Brain microvascular endothelial cell (primary cell): ENCODE data around the gene B3GALT5.

Experiments
- DNase-seq: peaks from one replicate; pipeline ENCODE4 v3.0.0-alpha.2; 2020
- H3K27ac ChIP-seq: fragments of 250-450 bp; sonication (Bioruptor Pico); 2 replicates; pipeline ENCODE4 v1.5.1; 2020; ENCODE audit warnings: mild to moderate bottlenecking, moderate library complexity
- H3K27me3 ChIP-seq: fragments of 250-450 bp; sonication (Bioruptor Pico); replicated peaks from 2 replicates; pipeline ENCODE4 v1.5.1; 2020; ENCODE audit warnings: mild to moderate bottlenecking
- H3K36me3 ChIP-seq: fragments of 250-450 bp; sonication (Bioruptor Pico); replicated peaks from 2 replicates; pipeline ENCODE4 v1.5.1; 2020; ENCODE audit warnings: mild to moderate bottlenecking
- H3K4me3 ChIP-seq: 2 replicates; pipeline ENCODE4 v1.5.1; 2011; ENCODE audit warnings: low read depth, mild to moderate bottlenecking, control low read depth, low read length, moderate library complexity
- in situ Hi-C: cut with HindIII; loops from 2 replicates; pipeline ENCODE4 v1.10.0; 2017; ENCODE audit warnings: low sequenced_read_pairs, low pct_ligation_motif_present
- TF ChIP-seq, protein P1 (sequence below): IDR thresholded peaks from 2 replicates; pipeline ENCODE4 v1.5.1; 2011; ENCODE audit warnings: low read depth, mild to moderate bottlenecking, moderate library complexity, low read length, control low read depth, inconsistent platforms; ENCODE audit errors: missing control alignments

B3GALT5 gene

DNA sequence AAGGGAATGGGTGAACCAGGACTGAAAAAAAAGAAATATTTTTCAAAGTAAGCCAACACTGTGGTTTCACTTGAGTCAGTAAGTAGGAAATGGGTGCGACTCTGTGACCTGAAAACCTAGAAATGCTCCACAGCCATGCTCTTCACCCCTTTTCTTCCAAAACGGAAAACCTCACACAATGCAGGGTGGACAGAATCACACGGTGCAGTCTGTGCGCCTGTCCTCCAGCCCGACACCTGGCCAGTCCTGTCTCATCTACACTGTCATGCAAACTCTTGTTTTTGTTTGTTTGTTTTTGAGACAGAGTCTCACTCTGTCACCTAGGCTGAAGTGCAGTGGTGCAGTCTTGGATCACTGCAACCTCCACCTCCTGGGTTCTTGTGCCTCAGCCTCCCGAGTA lies 53.3 kb downstream of the B3GALT5 start:
- Histone ChIP-seq H3K27me3 (no peaks in the 10 kb centered on the region), H3K4me3 (no peak overlapping the region), H3K36me3 (no peaks in the 10 kb centered on the region), H3K27ac (no peak overlapping the region)
- no peak for DNase-seq
- TF ChIP-seq, protein P1, sequence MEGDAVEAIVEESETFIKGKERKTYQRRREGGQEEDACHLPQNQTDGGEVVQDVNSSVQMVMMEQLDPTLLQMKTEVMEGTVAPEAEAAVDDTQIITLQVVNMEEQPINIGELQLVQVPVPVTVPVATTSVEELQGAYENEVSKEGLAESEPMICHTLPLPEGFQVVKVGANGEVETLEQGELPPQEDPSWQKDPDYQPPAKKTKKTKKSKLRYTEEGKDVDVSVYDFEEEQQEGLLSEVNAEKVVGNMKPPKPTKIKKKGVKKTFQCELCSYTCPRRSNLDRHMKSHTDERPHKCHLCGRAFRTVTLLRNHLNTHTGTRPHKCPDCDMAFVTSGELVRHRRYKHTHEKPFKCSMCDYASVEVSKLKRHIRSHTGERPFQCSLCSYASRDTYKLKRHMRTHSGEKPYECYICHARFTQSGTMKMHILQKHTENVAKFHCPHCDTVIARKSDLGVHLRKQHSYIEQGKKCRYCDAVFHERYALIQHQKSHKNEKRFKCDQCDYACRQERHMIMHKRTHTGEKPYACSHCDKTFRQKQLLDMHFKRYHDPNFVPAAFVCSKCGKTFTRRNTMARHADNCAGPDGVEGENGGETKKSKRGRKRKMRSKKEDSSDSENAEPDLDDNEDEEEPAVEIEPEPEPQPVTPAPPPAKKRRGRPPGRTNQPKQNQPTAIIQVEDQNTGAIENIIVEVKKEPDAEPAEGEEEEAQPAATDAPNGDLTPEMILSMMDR = no peak
- in situ Hi-C loops = no loop called here

DNA sequence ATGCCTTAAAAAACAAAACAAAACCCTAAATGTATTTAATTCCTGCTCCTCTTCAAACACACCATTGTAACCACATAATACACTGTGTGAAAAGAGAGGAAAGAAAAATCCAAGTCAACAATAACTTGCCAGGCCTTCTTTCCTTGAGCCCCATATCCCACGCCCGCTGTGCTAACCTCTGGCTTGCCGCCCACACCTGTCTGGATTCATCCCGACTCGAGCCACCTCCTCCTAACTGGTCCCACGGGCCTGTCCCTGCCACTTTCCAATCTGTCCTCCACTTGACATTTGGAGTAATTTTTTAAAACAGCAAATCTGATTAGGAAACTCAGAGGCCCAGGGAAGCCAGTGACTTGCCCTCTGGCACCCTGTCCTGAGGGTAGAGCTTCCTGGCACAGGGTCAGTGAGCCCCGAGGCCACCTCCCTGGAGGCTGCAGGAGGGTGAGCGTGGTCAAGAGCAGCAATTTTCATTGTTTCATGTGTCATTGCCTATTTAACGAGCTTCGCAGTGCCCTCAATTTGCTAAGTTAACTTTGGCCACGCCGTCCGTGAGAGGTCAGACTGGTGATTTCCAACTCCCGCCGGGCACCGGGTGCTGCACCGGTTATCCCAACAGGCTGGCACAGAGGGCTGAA lies 54.1 kb downstream of the B3GALT5 start:
- no peak for DNase-seq
- in situ Hi-C loops = no loop called here
- H3K36me3 ChIP-seq = no peaks in the 10 kb centered on the region
- H3K27ac ChIP-seq = no peak overlapping the region
- no peaks in the 10 kb centered on the region for H3K27me3 ChIP-seq
- H3K4me3 ChIP-seq = no peak overlapping the region
- TF ChIP-seq, protein P1 = no peak

DNA sequence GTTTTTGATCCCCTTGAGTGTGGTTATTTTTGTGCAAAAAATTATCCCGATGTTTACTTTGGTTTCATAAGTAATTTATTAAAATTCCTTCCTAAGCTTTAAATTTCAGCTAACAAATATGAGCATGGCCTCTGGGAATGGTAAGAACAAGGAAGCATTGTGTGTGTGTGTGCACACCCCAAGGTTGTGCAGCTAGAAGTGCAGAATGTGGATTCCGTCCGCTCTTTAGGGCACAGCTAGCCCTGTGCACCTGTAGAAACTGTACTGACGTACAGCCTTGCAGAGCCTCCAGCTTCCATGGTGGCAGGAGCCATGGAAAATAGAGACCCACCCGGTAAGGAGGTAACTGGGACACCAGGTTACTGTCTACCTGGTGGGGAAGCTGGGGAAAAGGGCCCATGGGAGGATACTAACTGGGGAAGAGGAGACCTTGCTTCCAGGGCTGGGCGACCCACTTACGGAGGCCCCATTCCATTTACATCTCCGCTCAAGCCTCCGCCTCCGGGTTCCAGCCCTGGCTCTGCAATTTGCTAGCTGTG lies 54.7 kb downstream of the B3GALT5 start:
- H3K27me3 ChIP-seq = no peaks in the 10 kb centered on the region
- H3K27ac ChIP-seq = no peak overlapping the region
- TF ChIP-seq, protein P1 = no peak
- no peak overlapping the region for H3K4me3 ChIP-seq
- in situ Hi-C loops = no loop called here
- DNase-seq = no peak
- no peaks in the 10 kb centered on the region for H3K36me3 ChIP-seq

DNA sequence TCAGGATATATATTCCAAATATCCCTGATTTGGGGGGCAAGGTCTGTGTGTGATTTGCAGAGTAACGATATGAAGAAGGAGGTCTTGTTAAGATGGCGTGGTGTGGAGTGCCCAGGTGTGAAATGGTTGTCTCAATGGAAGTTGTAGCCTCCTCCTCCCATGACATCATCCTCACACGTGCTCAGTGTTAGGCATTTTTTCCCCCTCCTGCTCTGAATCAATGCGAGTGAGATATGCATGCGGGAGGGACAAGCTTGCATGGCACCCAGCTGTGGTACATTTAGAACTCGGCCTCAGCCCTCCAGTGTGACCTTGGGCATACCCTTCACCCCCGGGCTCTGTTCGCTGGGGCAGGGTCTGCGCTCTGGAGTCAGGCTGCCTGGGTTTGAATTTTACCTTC lies 55.6 kb downstream of the B3GALT5 start:
- DNase-seq = no peak
- TF ChIP-seq, protein P1 = no peak
- Histone ChIP-seq H3K4me3 (no peak overlapping the region), H3K27ac (no peak overlapping the region), H3K27me3 (no peaks in the 10 kb centered on the region), H3K36me3 (no peaks in the 10 kb centered on the region)
- in situ Hi-C loops = no loop called here

DNA sequence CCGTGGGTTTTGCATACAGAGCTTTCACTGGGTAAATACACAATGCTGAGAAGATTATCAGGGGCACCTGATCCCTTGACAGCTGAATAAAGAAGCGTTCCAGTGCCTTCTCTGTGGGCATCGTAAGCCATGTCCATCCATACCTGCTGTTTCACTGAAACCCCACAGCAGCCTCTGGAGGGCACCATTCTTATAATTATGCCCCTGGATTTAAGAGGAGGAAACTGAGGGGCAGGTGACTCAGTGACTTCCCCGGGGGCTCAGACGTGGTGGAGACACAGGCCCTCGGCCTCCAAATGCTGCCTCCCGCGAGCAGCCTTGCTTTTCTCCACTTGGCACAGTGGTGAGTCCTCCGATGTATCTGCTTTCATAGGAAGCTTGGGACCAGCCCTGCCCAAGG lies 56.7 kb downstream of the B3GALT5 start:
- DNase-seq = no peak
- Histone ChIP-seq H3K27ac (no peak overlapping the region), H3K4me3 (no peak overlapping the region), H3K27me3 (no peaks in the 10 kb centered on the region), H3K36me3 (no peaks in the 10 kb centered on the region)
- TF ChIP-seq, protein P1 = peak; percentile 21
- in situ Hi-C loops = no loop called here
